H9 (cell line): ENCODE measurements around the gene TRPC6. TPM values are rescaled to one million over a fixed set of nuclear protein-coding genes. Genes with fewer than 3 reads are reported as not detected.

Experiments
- DNase-seq: peaks from one replicate; pipeline ENCODE4 v3.0.0-alpha.2; 2017
- H2AFZ ChIP-seq: one replicate; pipeline ENCODE4 v1.6.1; 2013; ENCODE audit warnings: mild to moderate bottlenecking, low read length, control low read depth, moderate library complexity
- H2AK5ac ChIP-seq: 2 replicates; pipeline ENCODE4 v1.6.1; 2013; ENCODE audit warnings: low read length, control low read depth, mixed read lengths; ENCODE audit not compliant: insufficient read length
- H2BK120ac ChIP-seq: one replicate; pipeline ENCODE4 v1.6.1; 2013; ENCODE audit warnings: low read depth, mild to moderate bottlenecking, low read length, control low read depth, inconsistent platforms; ENCODE audit not compliant: poor library complexity, severe bottlenecking
- H2BK12ac ChIP-seq: 2 replicates; pipeline ENCODE4 v1.6.1; 2013; ENCODE audit warnings: low read length, control low read depth, mixed read lengths, low read depth; ENCODE audit not compliant: insufficient read length
- H2BK15ac ChIP-seq: 2 replicates; pipeline ENCODE4 v1.6.1; 2013; ENCODE audit warnings: low read depth, low read length, control low read depth
- H2BK20ac ChIP-seq: one replicate; pipeline ENCODE4 v1.6.1; 2013; ENCODE audit warnings: low read depth, mild to moderate bottlenecking, low read length, control low read depth, inconsistent platforms; ENCODE audit not compliant: poor library complexity, severe bottlenecking
- H2BK5ac ChIP-seq: 2 replicates; pipeline ENCODE4 v1.6.1; 2013; ENCODE audit warnings: low read length, control low read depth, mixed read lengths; ENCODE audit not compliant: insufficient read length
- H3K14ac ChIP-seq: 2 replicates; pipeline ENCODE4 v1.6.1; 2013; ENCODE audit warnings: low read length, control low read depth; ENCODE audit not compliant: insufficient read depth
- H3K18ac ChIP-seq: 2 replicates; pipeline ENCODE4 v1.6.1; 2013; ENCODE audit warnings: low read depth, mild to moderate bottlenecking, mixed read lengths, low read length, control low read depth; ENCODE audit not compliant: insufficient read length
- H3K23ac ChIP-seq: 2 replicates; pipeline ENCODE4 v1.6.1; 2013; ENCODE audit warnings: low read length, control low read depth, mixed read lengths, low read depth; ENCODE audit not compliant: insufficient read length
- H3K23me2 ChIP-seq: 2 replicates; pipeline ENCODE4 v1.6.1; 2013; ENCODE audit warnings: low read depth, mild to moderate bottlenecking, mixed read lengths, low read length, control low read depth; ENCODE audit not compliant: insufficient read length, poor library complexity, severe bottlenecking
- H3K27ac ChIP-seq: 2 replicates; pipeline ENCODE4 v1.5.1; 2013; ENCODE audit warnings: low read length, control low read depth, mixed read lengths, low read depth; ENCODE audit not compliant: insufficient read length
- H3K27me3 ChIP-seq: 2 replicates; pipeline ENCODE4 v1.6.1; 2013; ENCODE audit warnings: low read length, control low read depth, inconsistent platforms; ENCODE audit not compliant: insufficient read depth
- H3K4ac ChIP-seq: 2 replicates; pipeline ENCODE4 v1.6.1; 2013; ENCODE audit warnings: low read depth, mild to moderate bottlenecking, control low read depth, inconsistent platforms, low read length, moderate library complexity
- H3K4me1 ChIP-seq: 2 replicates; pipeline ENCODE4 v1.6.1; 2013; ENCODE audit warnings: low read length, control low read depth, inconsistent platforms; ENCODE audit not compliant: insufficient read depth
- H3K4me2 ChIP-seq: 2 replicates; pipeline ENCODE4 v1.6.1; 2013; ENCODE audit warnings: low read length, control low read depth, mixed read lengths; ENCODE audit not compliant: insufficient read length, insufficient read depth
- H3K56ac ChIP-seq: 2 replicates; pipeline ENCODE4 v1.6.1; 2013; ENCODE audit warnings: low read depth, mild to moderate bottlenecking, mixed read lengths, low read length, control low read depth; ENCODE audit not compliant: insufficient read length
- H3K79me1 ChIP-seq: 2 replicates; pipeline ENCODE4 v1.6.1; 2013; ENCODE audit warnings: low read depth, mild to moderate bottlenecking, moderate library complexity, low read length, control low read depth, inconsistent platforms; ENCODE audit not compliant: insufficient read depth, poor library complexity, severe bottlenecking
- H3K79me2 ChIP-seq: 2 replicates; pipeline ENCODE4 v1.6.1; 2013; ENCODE audit warnings: low read length, control low read depth, inconsistent platforms; ENCODE audit not compliant: insufficient read depth
- H3K9ac ChIP-seq: 2 replicates; pipeline ENCODE4 v1.6.1; 2013; ENCODE audit warnings: low read length, control low read depth, mixed read lengths; ENCODE audit not compliant: insufficient read length; ENCODE audit errors: extremely low read depth
- H3K9me3 ChIP-seq: one replicate; pipeline ENCODE4 v1.6.1; 2013; ENCODE audit warnings: low read depth, low read length, inconsistent platforms; ENCODE audit not compliant: control insufficient read depth
- H3T11ph ChIP-seq: one replicate; pipeline ENCODE4 v1.6.1; 2013; ENCODE audit warnings: mild to moderate bottlenecking, low read length, control low read depth, inconsistent platforms
- H4K20me1 ChIP-seq: one replicate; pipeline ENCODE4 v1.6.1; 2013; ENCODE audit not compliant: control insufficient read depth, insufficient read length, insufficient read depth
- H4K5ac ChIP-seq: 2 replicates; pipeline ENCODE4 v1.6.1; 2013; ENCODE audit warnings: low read depth, mild to moderate bottlenecking, mixed read lengths, low read length, control low read depth; ENCODE audit not compliant: insufficient read length
- H4K8ac ChIP-seq: replicated peaks from 2 replicates; pipeline ENCODE4 v1.6.1; 2013; ENCODE audit warnings: low read length, control low read depth, mixed read lengths, low read depth; ENCODE audit not compliant: insufficient read length
- H4K91ac ChIP-seq: 2 replicates; pipeline ENCODE4 v1.6.1; 2013; ENCODE audit warnings: low read depth, mild to moderate bottlenecking, moderate library complexity, mixed read lengths, low read length, control low read depth; ENCODE audit not compliant: insufficient read length
- H3K27ac Mint-ChIP-seq, 3 experiments: 2 replicates in 2 of 3; 3 replicates in 1 of 3; pipeline ENCODE4 v1.8.0; 2020 to 2021; ENCODE audit warnings: mixed read lengths in 3 of 3, mild to moderate bottlenecking in 1 of 3, moderate library complexity in 1 of 3
- H3K27me3 Mint-ChIP-seq: 2 replicates; pipeline ENCODE4 v1.8.0; 2021; ENCODE audit warnings: low read depth, mild to moderate bottlenecking, moderate library complexity, mixed read lengths
- H3K36me3 Mint-ChIP-seq, 3 experiments: 2 replicates in 2 of 3; 3 replicates in 1 of 3; pipeline ENCODE4 v1.8.0; 2020 to 2021; ENCODE audit warnings: low read depth in 3 of 3, mixed read lengths in 3 of 3; ENCODE audit not compliant: insufficient read depth in 1 of 3
- H3K4me1 Mint-ChIP-seq, 2 experiments: 2 replicates each; pipeline ENCODE4 v1.8.0; 2020; ENCODE audit warnings: mixed read lengths in 2 of 2
- H3K4me3 Mint-ChIP-seq, 2 experiments: 2 replicates in 1 of 2; 3 replicates in 1 of 2; pipeline ENCODE4 v1.8.0; 2020 to 2021; ENCODE audit warnings: mild to moderate bottlenecking in 2 of 2, mixed read lengths in 2 of 2, moderate library complexity in 1 of 2
- H3K9me3 Mint-ChIP-seq, 2 experiments: 2 replicates in 1 of 2; 3 replicates in 1 of 2; pipeline ENCODE4 v1.8.0; 2020; ENCODE audit warnings: mild to moderate bottlenecking in 2 of 2, mixed read lengths in 2 of 2, moderate library complexity in 1 of 2
- WGBS: extraction: QIAGEN DNeasy Blood & Tissue Kit; methylation state at CpG from one replicate; pipeline ENCODE4 v1.1.7; 2013; ENCODE audit warnings: missing lambda C conversion rate, low lambda C conversion rate, mixed read lengths; ENCODE audit not compliant: insufficient read length; ENCODE audit errors: extremely low coverage; 5-methylcytosine and 5-hydroxymethylcytosine counted together
- total RNA-seq: library from RNA; stranded (reverse); gene quantifications from 2 replicates; pipeline ENCODE4 v1.2.1, GENCODE V29; 2021
- TF ChIP-seq, protein P1 (sequence below): fragments of 200-600 bp; sonication (generic); conservative IDR thresholded peaks from 3 replicates; pipeline ENCODE4 v1.8.0; 2021; ENCODE audit warnings: antibody characterized with exemption, mild to moderate bottlenecking

The TRPC6 gene
- total RNA-seq, 1 experiment from 2014 or later, result 14.4 TPM

GRCh38 chr11:101433151-101433550, 150.7 kb downstream of the TRPC6 start:
- H3K27ac Mint-ChIP-seq, result no peak overlapping the region
- no peak overlapping the region for H3K27ac ChIP-seq
- no peak overlapping the region for H3K23ac ChIP-seq
- no CpG with 5 or more reads among the region's 4 CpGs for WGBS
- H4K5ac ChIP-seq, result no peak overlapping the region
- no peak overlapping the region for H3K4me2 ChIP-seq
- H2BK120ac ChIP-seq, result no peak overlapping the region
- no peaks in the 10 kb centered on the region; the same call in 1 of the 2 replicates for H3K4me1 ChIP-seq
- no peaks in the 10 kb centered on the region; the same call in 1 of the 2 replicates for H3K27me3 Mint-ChIP-seq
- H3K14ac ChIP-seq, result no peak overlapping the region
- DNase-seq, result no peak
- no peak overlapping the region for H2BK12ac ChIP-seq
- H3K27me3 ChIP-seq, result no peaks in the 10 kb centered on the region
- no peak overlapping the region for H2BK20ac ChIP-seq
- H3K9me3 Mint-ChIP-seq, result peaks cover 0 to 2% of the 10 kb centered on the region in 2 experiments; a peak in 1 of 5 replicates
- H2BK15ac ChIP-seq, result no peak overlapping the region
- H3K4ac ChIP-seq, result no peak overlapping the region
- H4K91ac ChIP-seq, result no peak overlapping the region
- H2AFZ ChIP-seq, result no peak overlapping the region
- no peak overlapping the region for H4K8ac ChIP-seq
- no peak overlapping the region for H3K56ac ChIP-seq
- H3T11ph ChIP-seq, result no peak overlapping the region
- no peak overlapping the region for H2AK5ac ChIP-seq
- no peaks in the 10 kb centered on the region for H3K9me3 ChIP-seq
- no peak overlapping the region for H3K4me3 Mint-ChIP-seq
- H3K79me2 ChIP-seq, result no peaks in the 10 kb centered on the region
- no peak overlapping the region for H3K18ac ChIP-seq
- no peaks in the 10 kb centered on the region for H4K20me1 ChIP-seq
- H3K36me3 Mint-ChIP-seq, result no peaks in the 10 kb centered on the region
- no peak overlapping the region for H3K9ac ChIP-seq
- H3K23me2 ChIP-seq, result no peaks in the 10 kb centered on the region
- peaks cover 20 to 34% of the 10 kb centered on the region in 2 experiments for H3K4me1 Mint-ChIP-seq
- TF ChIP-seq, protein P1, sequence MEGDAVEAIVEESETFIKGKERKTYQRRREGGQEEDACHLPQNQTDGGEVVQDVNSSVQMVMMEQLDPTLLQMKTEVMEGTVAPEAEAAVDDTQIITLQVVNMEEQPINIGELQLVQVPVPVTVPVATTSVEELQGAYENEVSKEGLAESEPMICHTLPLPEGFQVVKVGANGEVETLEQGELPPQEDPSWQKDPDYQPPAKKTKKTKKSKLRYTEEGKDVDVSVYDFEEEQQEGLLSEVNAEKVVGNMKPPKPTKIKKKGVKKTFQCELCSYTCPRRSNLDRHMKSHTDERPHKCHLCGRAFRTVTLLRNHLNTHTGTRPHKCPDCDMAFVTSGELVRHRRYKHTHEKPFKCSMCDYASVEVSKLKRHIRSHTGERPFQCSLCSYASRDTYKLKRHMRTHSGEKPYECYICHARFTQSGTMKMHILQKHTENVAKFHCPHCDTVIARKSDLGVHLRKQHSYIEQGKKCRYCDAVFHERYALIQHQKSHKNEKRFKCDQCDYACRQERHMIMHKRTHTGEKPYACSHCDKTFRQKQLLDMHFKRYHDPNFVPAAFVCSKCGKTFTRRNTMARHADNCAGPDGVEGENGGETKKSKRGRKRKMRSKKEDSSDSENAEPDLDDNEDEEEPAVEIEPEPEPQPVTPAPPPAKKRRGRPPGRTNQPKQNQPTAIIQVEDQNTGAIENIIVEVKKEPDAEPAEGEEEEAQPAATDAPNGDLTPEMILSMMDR, result no peak
- no peak overlapping the region for H2BK5ac ChIP-seq
- H3K79me1 ChIP-seq, result no peaks in the 10 kb centered on the region
